Stimulated activated naive CD4-positive, alpha-beta T cell (primary cell): Measurements from ENCODE around the gene PCBP3.
"Not testable (repeated sequence)": the region's sequence is repeated elsewhere in the genome, so short reads cannot be mapped to it uniquely, and the experiment has no call there.

Source experiments
- DNase-seq, 6 experiments: peaks; one replicate each; lab custom pipeline; 2025; lab: John Stamatoyannopoulos, UW

Gene PCBP3

GRCh38 chr21:45635271-45636151 is 8.0 kb upstream of the PCBP3 start:
- DNase-seq: no peak

- DNase-seq: no peak
These were observed 7.1 kb upstream of the PCBP3 start for GRCh38 chr21:45636459-45636858.

DNA sequence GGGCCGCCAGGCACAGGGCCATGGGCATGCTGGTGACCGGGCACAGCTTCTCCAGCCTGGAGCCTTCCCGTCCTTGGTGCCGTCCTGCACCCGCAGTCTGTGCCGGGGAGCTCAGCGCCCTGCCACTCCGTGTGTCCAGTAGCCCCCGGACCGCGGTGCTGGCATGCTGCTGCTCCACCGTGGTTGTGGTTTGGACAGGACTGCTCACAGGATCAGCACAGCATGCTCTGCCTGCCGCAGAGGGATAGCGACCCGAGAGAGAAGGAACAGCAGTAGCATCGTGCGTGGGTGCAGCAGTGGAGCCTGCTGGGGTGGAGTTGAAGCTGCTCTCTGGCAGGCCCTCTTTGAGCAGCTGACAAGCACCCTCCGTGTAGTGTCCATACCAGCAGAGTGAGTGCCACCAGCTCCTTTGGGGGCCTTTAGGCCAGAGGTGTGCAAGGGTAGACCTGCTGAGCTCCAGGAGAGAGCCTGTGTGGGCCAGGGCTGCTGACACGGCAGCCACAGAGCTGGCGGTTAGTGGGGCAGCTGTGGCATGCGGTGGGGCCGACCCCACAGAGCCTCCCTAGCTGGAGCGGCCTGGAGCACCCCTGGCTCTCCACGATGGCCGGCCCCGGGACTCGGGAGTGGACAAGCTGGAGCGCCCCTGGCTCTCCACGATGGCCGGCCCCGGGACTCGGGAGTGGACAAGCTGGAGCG is 6.4 kb upstream of the PCBP3 start:
- no peak for DNase-seq

- DNase-seq: no peak
These were observed 5.6 kb upstream of the PCBP3 start for GRCh38 chr21:45637883-45638282.

DNA sequence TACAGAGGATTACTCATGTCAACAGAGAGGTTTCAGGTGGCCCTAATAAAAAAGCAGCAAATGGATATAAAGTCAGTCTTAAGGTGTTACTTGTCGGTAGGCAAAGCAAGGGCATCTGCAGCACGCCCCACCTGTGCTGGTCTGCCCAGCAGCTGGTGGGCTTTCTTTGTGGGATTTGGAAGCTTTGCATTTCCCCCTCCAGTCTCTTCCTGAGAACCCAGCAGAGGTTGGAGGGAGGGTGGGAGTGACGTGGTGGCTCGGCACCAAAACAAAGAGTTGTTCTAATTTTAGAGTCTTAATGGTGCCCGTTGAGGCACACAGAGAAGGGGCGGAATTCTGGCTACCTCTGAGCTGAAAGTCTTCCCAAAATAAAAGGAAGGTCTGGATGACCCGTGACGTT is 4.8 kb upstream of the PCBP3 start:
- DNase-seq: no peak

DNA sequence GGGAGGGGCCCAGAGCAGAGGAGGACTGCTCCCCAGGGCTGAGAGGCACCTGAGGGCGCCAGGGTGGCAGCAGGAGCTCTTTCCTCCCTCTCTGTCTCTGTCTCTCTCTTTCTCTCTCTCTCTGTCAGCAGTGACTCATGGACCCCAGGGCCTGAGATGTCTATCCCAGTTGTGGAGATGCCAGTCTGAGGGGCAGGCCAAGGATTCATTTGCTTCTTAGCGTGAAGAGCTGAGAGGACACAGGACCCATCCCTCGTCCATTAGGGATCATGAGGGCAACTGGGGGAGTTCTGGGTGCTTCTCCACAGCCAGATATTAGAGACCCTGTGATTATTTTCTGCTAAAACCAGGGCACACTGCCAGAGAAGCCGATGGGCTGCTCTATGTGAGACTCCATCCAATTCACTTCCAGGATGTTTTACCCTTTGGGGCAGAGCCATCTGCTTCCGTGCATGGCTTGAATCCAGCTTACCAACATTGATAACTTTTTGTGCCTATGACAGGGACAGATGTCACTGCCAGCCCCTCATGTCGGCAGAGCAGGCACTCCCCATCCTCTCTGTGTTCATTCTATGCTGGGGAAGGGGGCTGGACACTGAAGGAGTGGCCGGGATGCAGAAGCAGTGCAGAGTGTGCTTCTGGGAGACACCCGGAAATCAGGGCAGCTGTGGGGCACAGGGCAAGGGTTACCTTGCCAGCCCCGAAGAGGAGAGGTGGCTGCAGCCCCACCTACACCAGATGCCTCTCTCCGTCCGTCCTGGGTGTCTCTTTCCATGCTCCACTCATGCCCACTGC is 4.1 kb upstream of the PCBP3 start:
- no peak for DNase-seq

- DNase-seq: no peak
These were observed 3.3 kb upstream of the PCBP3 start for GRCh38 chr21:45640001-45640887.

DNA sequence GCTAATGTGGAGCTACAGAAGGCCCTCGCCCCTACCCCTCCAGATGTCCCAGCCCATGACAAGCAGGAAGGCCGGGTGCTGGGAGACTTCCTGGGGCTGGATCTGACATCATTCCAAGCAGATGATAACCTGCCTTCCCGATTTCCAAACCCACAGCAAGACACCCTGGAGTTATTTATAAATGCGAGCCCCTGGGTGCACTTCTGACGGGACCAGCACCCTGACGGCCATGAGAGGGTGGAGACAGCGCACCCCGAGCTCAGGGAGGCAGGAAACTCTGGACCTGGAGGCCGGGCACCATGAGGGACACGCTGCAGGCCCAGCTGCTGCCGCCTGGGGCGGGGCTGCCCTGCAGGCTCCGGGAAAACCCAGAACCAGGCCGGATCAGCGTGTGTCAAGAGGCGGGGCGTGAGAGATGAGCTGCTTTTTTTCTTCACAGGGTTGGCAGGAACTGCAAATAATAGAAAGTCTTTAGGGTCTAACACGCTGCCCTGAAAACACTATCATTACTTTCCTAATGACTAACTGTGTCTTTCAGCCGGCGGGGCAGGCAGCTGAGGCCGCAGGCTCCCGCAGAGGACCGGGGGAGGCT is 2.5 kb upstream of the PCBP3 start:
- peak in 1 of 6 experiments; percentile 25 for DNase-seq

DNA sequence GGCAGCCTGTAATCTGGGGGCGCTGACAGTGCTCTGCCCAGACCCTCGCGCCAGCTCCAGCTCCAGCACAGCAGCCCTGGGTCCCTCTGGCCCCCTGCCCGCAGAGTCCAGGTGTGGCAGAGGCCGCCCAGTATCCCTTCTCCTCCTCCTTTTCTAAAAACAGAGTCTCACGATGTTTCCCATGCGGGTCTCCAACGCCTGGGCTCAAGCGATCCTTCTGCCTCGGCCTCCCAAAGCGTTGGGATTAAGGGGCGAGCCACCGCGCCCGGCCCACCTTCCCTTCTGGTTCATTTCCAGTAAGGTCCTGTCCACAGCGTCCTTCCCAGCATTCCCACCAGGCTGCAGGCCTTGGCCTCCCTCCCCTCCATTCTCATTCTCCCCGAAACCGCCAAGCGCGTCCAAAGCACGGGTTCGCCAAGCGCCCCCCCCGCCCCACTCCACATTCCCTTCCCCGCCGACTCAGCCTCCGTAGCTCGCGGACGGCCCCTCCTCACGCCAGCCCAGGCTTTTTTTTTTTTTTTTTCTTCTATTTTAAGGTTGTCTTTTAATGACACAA is 2.0 kb upstream of the PCBP3 start:
- DNase-seq: no peak

GRCh38 chr21:45642122-45642813 is 1.3 kb upstream of the PCBP3 start:
- DNase-seq: peak in 1 of 6 experiments; percentile 57

- peak in 2 of 6 experiments; percentile 16 to 25 for DNase-seq
These were observed 749 bp downstream of the PCBP3 start for GRCh38 chr21:45644041-45644906.

DNA sequence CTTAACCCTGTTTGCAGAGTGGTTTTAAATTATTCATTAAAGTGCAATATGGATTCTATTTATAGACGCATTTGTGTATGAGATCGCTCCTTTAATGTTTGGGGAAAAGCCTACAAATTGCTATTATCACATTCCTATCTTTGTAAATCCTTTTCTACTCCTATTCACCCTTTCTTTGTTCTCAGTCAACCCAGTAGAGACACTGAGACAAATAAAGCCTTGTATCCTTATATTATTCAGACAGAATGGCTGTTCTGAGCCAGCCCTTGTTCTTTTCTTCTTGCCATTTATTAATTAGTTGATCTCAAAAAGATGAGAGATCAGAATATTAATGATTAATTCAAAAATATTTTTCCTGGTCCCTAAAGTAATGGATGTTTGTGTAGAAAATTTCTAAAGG is 8.4 kb downstream of the PCBP3 start:
- no peak for DNase-seq

DNA sequence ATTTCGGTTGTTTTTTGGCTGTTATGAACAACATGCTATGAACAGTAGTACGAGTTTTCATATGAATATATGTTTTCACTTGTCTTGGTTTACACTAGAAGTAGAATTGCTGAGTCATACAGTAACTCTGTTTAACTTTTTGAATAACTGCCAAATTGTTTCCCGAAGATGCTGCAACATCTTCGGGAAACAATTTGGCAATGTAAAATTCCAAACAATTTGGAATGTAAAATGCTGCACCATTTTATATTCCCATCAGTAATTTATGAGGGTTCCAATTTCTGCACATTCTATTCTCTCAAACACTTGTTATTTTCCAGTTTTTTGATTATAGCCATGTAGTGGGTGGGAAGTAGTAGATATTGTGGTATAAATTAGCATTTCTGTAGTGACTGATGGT is 11.6 kb downstream of the PCBP3 start:
- no peak for DNase-seq

GRCh38 chr21:45656114-45656513 is 12.6 kb downstream of the PCBP3 start:
- DNase-seq: not testable (repeated sequence)

DNA sequence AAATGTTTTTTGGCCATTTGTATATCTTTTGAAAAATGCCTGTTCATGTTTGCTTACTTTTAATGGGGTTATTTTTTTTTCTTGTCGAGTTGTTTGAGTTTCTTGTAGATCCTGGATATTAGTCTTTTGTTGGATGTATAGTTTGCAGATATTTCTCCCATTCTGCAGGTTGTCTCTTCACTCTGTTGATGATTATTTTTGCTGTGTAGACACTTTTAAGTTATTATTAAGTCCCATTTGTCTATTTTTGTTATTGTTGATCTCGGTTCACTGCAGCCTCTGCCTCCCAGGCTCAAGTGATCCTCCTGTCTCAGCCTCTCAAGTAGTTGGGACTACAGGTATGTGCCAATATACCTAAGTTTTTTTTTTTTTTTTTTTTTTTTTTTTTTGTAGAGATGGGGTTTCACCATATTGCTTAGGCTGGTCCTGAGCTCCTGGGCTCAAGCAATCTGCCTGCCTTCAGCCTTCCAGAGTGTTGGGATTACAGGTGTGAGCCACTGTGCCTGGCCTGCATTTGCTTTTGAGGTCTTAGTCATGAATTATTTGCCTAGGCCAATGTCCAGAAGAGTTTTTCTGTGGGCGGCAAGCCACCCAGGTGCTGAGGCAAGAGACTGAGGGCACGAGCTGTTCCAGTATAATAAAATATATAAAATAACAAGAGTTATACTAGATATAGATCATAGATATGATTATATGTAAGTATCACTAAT is 18.5 kb downstream of the PCBP3 start:
- not testable (repeated sequence) for DNase-seq

- not testable (repeated sequence) for DNase-seq
These were observed 19.2 kb downstream of the PCBP3 start for GRCh38 chr21:45662623-45663245.

GRCh38 chr21:45669382-45669781 is 25.9 kb downstream of the PCBP3 start:
- DNase-seq: no peak

DNA sequence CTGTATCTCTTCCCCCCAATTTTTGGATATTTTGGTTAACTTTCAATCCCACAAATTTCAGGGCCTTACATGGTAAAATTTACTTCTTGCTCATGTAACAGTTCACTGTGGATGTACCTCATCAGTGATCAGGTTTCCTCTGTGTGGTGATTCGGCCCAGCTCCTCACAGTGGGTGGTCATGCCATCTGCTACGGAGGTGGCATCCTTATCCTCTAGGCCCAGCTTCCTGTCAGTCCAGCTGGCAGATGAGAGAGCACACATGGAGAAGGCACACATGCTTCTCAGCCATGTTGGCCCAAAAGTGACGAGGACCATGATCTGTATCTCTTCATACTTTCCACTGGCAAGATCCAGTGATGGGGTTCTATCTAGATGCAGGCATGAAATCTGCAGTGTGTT is 27.2 kb downstream of the PCBP3 start:
- DNase-seq: no peak
